Ovary (tissue), 3 donors: ENCODE measurements around the gene TIMM22.

Source experiments
- CTCF ChIP-seq, 3 donors: fragments of 450-650 bp in 2 of 3; fragments of 200-600 bp in 1 of 3; IDR thresholded peaks; one replicate each; pipeline versions ENCODE4 v1.5.1 to v1.8.0; 2016 to 2022; ENCODE audit warnings: antibody characterized with exemption in 3 of 3, mild to moderate bottlenecking in 1 of 3
- EP300 ChIP-seq: sonication (generic); formaldehyde crosslinking; IDR thresholded peaks from one replicate; pipeline ENCODE4 v1.6.1; 2017; ENCODE audit warnings: antibody characterized with exemption
- POLR2A ChIP-seq: fragments of 450-650 bp; IDR thresholded peaks from one replicate; pipeline ENCODE4 v1.6.1; 2017; ENCODE audit warnings: antibody characterized with exemption, mild to moderate bottlenecking, moderate library complexity
- donor health status: DM: no; HTN: no; CAD: no.

GRCh38 chr17:1037238-1037879 lies 40.4 kb downstream of the TIMM22 start:
- no peak for TF ChIP-seq CTCF (IDR thresholded peaks at IDR 0.05)
- TF ChIP-seq POLR2A: no peak
- TF ChIP-seq EP300: no peak
